SKM-1 treated with dmso at 0.1 percent for 144 hours (cell line): ENCODE data around the gene UNC5B.

Experiments used
- DNase-seq: peaks from one replicate; lab custom pipeline; 2025; ENCODE audit not compliant: unreplicated experiment; lab: John Stamatoyannopoulos, UW

Gene UNC5B

GRCh38 chr10:71314694-71315225, 102.4 kb downstream of the UNC5B start:
- no peak for DNase-seq

- peak; percentile 52 for DNase-seq
Measured at GRCh38 chr10:71316056-71316785, 103.9 kb downstream of the UNC5B start.

DNA sequence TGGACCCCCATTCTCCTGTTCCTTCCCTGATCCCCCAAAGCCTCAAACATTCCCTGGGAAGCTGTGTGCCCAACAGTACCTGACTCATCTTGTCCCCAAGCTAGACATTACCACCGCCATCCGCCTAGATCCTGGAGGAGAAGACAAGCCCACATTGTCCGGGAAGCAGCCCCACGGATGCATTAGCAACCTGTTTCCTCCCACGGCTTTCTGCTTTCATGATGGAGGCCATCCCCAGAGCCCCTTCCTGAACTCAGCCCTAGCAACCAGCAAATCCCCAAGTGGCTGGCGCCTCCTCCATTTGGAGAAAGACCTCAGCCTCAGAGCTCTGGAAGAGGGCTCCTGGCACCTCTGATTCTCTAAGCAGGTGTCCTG, 104.4 kb downstream of the UNC5B start:
- no peak for DNase-seq

DNA sequence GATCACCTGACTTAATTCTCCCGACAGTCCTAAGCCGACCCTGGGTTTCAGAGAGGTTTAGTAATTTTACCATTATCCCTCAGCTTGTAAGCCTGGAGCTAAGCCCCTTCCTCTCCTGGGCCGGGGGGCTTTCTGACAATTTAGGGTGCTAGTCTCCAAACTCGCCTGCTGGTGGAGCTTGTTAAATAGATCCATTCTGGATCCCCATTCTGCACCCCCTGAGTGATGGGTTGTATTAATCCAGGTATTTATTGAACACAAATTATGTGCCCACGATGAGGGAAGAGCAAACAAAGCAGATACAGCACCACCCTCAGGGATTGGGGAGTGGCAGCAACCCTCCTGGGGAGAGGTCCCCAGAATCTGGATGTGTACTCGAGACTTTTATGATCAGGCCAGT, 105.4 kb downstream of the UNC5B start:
- DNase-seq: no peak

- DNase-seq: peak; percentile 81
Measured at GRCh38 chr10:71319042-71319799, 106.9 kb downstream of the UNC5B start, which contains the start of gene SLC29A3. SLC29A3 (plus strand) TSS chr10:71319259; CDS start chr10:71319310, 51 bp downstream.

DNA sequence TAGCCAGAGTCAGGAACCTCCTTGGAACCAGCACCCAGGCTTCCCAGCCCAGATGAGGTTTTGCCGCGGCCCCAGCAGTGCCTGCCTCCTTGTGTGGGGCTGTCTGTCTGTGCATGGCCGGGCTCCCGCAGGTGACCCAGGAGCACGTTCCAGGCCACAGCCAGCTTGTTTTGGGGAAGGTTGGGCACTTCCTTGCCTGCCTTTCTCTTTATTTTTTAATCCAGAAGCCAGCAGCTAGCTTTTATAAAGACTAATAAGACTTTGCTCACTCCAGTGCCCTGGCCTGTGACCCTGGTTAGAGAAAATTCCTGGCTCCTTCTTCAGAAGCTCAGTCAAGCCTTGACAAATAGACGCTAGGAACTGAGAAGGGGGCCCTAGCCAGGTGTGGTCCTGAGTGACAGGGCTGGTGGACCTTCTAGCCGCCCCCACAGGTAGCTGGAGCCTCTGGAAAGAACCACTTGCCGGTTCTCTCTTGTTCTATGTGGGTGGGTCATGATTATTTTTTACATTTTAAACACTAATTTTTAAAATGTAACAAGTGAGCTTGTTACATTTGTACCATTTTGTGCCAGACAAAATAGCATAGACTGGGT, 107.5 kb downstream of the UNC5B start:
- DNase-seq: no peak

GRCh38 chr10:71320592-71320991, 108.2 kb downstream of the UNC5B start:
- DNase-seq: no peak

- no peak for DNase-seq
Measured at GRCh38 chr10:71321386-71321785, 109.0 kb downstream of the UNC5B start.

- DNase-seq: peak; percentile 66
Measured at GRCh38 chr10:71323407-71323806, 111.0 kb downstream of the UNC5B start.

GRCh38 chr10:71324743-71325142, 112.4 kb downstream of the UNC5B start:
- no peak for DNase-seq

DNA sequence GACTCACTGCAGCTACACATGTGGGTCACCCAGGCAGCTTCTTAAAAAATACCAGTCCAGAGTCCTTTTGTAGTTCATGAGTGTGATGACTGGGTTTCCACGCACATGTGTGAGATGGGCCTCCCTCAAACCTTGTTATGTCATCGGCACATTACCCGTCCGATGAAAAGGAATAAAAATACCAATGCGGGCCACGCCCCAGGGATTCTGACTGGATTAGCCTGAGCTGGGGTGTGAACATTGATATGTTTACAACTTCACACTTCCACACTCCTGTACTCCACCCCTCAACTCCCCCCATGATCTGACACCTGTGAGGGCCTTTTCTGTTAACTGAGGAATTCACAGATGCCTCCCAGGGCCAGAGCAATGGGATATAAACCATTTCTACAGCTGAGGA, 112.9 kb downstream of the UNC5B start:
- DNase-seq: no peak

DNA sequence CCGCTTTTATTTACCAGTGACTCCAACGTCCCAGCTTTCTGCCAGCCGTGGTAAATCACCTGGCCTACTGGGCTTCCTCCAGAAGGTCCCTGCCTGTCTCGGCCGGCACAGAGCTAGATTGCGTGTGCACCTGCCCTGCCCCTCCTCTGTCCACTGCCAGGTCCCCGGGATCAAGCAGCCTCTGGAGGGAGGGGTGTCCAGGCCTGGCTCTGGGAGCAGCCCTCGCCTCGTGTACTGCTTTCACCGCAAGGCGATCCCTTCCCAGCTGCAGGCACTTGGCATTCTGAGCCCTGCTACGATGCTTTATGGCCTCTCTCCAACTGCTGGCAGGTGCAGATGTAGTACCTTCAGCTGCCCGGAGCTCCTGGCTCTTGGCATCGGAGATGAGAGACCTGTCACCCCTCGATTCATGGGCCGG, 114.1 kb downstream of the UNC5B start:
- DNase-seq: no peak

- DNase-seq: no peak
Measured at GRCh38 chr10:71330789-71331404, 118.5 kb downstream of the UNC5B start.

DNA sequence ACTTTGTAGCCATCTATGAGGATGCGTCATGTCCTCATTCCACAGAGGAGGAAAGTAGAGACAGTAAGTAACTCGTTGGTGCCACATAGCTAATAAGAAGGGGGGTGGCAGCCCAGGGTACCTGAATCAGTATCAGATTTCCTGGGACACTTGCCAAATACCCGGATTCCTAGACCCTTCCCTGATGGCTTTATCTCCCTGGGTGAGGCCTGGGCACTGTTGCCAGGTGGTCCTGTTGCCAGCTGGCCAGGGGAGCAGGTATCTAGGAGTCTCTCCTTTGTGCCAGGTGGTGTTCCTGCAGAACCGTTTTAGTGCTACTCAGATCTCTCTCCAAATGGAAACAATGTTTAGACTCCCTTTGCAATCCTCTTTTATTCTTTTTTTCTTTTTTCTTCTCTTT, 119.4 kb downstream of the UNC5B start:
- no peak for DNase-seq

- no peak for DNase-seq
Measured at GRCh38 chr10:71332466-71332865, 120.1 kb downstream of the UNC5B start.

GRCh38 chr10:71333129-71333887, 120.9 kb downstream of the UNC5B start:
- DNase-seq: peak; percentile 82

- no peak for DNase-seq
Measured at GRCh38 chr10:71334221-71334791, 121.9 kb downstream of the UNC5B start.

GRCh38 chr10:71335173-71335708, 122.9 kb downstream of the UNC5B start:
- DNase-seq: no peak

DNA sequence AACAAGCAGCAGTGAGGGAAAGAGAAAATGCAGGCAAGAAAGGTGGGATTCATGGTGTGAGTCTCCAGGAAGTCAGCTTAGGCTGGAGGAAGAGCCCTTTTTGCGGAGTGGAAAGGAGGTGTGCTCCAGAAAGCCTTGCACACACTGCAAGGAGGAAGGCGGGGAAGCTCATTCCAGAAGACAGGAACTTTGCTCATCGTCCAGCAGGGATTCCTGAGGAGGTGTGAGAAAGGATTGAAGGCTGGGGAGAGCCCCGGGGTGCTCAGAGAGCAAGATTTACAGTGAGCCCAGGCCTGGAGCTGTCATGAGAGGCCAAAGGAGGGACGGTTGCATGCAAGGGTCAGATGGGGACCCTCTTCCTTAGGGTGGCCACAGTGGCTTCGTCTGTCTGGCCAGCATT, 124.3 kb downstream of the UNC5B start:
- no peak for DNase-seq

- DNase-seq: no peak
Measured at GRCh38 chr10:71337219-71337701, 124.9 kb downstream of the UNC5B start.
